ENCODE data around the gene PPP1R37. TPM values are rescaled to one million over a fixed set of nuclear protein-coding genes. Genes with fewer than 3 reads are reported as not detected.
A peak's percentile ranks its signal among the peaks of the same experiment; 100 is the strongest.

The PPP1R37 gene
- total and polyA plus RNA-seq, 2 of the 13 experiments (the other 11 are each of a cell fraction or from before 2014, with no cell fraction given), result 9.0 to 14.3 TPM

DNA sequence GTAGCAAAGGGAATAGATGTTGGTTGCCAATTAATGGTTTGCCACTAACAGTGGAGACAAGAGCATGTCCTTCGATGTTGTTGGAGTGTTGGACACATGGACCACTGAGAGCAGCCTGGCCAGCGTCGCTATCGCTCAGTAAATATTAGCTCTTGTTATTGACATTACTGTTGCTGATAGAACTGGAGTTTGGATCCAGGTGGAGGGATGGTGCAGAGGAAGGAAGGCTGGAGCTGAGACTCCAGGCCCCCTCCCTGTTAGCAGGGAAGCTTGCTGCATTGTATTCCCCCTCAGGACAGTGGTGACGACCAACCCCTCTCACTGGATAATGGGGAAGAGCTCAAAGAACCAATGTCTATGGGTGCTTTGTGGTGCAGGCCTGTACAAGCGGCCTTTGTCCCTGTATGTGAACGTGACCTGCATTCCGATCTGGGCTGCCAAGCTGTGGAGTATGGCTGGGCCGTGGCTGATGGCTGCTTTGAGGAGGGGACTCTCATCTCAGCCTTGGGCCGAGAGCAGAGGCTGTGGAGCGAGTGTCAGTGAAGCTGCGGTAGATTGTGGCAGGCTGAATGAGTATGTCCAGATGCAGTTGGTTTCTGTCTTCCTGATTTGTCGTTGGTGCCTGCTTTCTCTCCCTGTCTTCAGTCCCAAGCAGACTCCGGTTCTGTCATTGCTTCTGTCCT lies 47.2 kb upstream of the PPP1R37 start (continued):
- TF ChIP-seq, protein P1, sequence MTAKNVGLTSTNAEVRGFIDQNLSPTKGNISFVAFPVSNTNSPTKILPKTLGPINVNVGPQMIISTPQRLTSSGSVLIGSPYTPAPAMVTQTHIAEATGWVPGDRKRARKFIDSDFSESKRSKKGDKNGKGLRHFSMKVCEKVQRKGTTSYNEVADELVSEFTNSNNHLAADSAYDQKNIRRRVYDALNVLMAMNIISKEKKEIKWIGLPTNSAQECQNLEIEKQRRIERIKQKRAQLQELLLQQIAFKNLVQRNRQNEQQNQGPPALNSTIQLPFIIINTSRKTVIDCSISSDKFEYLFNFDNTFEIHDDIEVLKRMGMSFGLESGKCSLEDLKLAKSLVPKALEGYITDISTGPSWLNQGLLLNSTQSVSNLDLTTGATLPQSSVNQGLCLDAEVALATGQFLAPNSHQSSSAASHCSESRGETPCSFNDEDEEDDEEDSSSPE (CRISPR knock-in tag; IDR thresholded peaks at IDR 0.05), result peak; percentile 69
- TF ChIP-seq TCF7L2 (IDR thresholded peaks at IDR 0.05; ENCODE audit: low read depth, low read length) (no peak), CHCHD3 (CRISPR knock-in tag; IDR thresholded peaks at IDR 0.05) (no peak), FOSL1 (CRISPR knock-in tag; IDR thresholded peaks at IDR 0.05; ENCODE audit: borderline replicate concordance) (no peak), IKZF1 (IDR thresholded peaks at IDR 0.05) (no peak), ZNF777 (CRISPR knock-in tag; IDR thresholded peaks at IDR 0.05) (0 out of 2 replicates have a peak, but pooled peaks have one; percentile 23), GABPB1 (CRISPR knock-in tag; IDR thresholded peaks at IDR 0.05) (peak; percentile 25; the same call in 1 of the 2 replicates), ONECUT2 (CRISPR knock-in tag; IDR thresholded peaks at IDR 0.05) (peak; percentile 55; the same call in 1 of the 2 replicates), TBL1XR1 (IDR thresholded peaks at IDR 0.05; ENCODE audit: borderline replicate concordance, low read length, partially characterized antibody) (peak; percentile 32), SRF (IDR thresholded peaks at IDR 0.05; ENCODE audit: low read depth, low read length) (0 out of 2 replicates have a peak, but pooled peaks have one; percentile 8), GLI4 (CRISPR knock-in tag; IDR thresholded peaks at IDR 0.05; ENCODE audit: borderline replicate concordance) (no peak), ATRX (CRISPR knock-in tag; IDR thresholded peaks at IDR 0.05; ENCODE audit: borderline replicate concordance) (no peak), ZNF570 (CRISPR knock-in tag; IDR thresholded peaks at IDR 0.05; ENCODE audit: borderline replicate concordance) (no peak), ZNF205 (CRISPR knock-in tag; IDR thresholded peaks at IDR 0.05) (peak; percentile 92), DR1 (CRISPR knock-in tag; IDR thresholded peaks at IDR 0.05) (no peak)
- TF ChIP-seq, protein P2, sequence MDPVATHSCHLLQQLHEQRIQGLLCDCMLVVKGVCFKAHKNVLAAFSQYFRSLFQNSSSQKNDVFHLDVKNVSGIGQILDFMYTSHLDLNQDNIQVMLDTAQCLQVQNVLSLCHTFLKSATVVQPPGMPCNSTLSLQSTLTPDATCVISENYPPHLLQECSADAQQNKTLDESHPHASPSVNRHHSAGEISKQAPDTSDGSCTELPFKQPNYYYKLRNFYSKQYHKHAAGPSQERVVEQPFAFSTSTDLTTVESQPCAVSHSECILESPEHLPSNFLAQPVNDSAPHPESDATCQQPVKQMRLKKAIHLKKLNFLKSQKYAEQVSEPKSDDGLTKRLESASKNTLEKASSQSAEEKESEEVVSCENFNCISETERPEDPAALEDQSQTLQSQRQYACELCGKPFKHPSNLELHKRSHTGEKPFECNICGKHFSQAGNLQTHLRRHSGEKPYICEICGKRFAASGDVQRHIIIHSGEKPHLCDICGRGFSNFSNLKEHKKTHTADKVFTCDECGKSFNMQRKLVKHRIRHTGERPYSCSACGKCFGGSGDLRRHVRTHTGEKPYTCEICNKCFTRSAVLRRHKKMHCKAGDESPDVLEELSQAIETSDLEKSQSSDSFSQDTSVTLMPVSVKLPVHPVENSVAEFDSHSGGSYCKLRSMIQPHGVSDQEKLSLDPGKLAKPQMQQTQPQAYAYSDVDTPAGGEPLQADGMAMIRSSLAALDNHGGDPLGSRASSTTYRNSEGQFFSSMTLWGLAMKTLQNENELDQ (CRISPR knock-in tag; IDR thresholded peaks at IDR 0.05; ENCODE audit: borderline replicate concordance), result no peak
- TF ChIP-seq, protein P3, sequence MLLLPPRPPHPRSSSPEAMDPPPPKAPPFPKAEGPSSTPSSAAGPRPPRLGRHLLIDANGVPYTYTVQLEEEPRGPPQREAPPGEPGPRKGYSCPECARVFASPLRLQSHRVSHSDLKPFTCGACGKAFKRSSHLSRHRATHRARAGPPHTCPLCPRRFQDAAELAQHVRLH (CRISPR knock-in tag; IDR thresholded peaks at IDR 0.05; ENCODE audit: borderline replicate concordance, low read depth), result peak; percentile 66; the same call in 1 of the 2 replicates
- TF ChIP-seq, protein P4, sequence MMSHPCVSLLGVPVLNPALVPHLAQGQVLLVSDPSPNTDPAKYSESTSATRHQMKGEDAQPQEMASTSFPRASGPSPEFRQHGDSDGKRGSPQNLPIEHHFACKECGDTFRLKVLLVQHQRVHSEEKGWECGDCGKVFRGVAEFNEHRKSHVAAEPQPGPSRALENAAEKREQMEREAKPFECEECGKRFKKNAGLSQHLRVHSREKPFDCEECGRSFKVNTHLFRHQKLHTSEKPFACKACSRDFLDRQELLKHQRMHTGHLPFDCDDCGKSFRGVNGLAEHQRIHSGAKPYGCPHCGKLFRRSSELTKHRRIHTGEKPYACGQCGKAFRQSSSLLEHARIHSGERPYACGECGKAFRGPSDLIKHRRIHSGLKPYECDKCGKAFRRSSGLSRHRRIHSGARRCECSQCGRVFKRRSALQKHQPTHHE (CRISPR knock-in tag; IDR thresholded peaks at IDR 0.05; ENCODE audit: borderline replicate concordance), result no peak; the same call in 1 of the 2 replicates
- TF ChIP-seq, protein P5, sequence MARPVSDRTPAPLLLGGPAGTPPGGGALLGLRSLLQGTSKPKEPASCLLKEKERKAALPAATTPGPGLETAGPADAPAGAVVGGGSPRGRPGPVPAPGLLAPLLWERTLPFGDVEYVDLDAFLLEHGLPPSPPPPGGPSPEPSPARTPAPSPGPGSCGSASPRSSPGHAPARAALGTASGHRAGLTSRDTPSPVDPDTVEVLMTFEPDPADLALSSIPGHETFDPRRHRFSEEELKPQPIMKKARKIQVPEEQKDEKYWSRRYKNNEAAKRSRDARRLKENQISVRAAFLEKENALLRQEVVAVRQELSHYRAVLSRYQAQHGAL (CRISPR knock-in tag; IDR thresholded peaks at IDR 0.05; ENCODE audit: not compliant biosample characterization), result no peak
- TF ChIP-seq, protein P6, sequence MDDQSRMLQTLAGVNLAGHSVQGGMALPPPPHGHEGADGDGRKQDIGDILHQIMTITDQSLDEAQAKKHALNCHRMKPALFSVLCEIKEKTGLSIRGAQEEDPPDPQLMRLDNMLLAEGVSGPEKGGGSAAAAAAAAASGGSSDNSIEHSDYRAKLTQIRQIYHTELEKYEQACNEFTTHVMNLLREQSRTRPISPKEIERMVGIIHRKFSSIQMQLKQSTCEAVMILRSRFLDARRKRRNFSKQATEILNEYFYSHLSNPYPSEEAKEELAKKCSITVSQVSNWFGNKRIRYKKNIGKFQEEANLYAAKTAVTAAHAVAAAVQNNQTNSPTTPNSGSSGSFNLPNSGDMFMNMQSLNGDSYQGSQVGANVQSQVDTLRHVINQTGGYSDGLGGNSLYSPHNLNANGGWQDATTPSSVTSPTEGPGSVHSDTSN (CRISPR knock-in tag; IDR thresholded peaks at IDR 0.05; ENCODE audit: borderline replicate concordance), result no peak
- TF ChIP-seq, protein P7, sequence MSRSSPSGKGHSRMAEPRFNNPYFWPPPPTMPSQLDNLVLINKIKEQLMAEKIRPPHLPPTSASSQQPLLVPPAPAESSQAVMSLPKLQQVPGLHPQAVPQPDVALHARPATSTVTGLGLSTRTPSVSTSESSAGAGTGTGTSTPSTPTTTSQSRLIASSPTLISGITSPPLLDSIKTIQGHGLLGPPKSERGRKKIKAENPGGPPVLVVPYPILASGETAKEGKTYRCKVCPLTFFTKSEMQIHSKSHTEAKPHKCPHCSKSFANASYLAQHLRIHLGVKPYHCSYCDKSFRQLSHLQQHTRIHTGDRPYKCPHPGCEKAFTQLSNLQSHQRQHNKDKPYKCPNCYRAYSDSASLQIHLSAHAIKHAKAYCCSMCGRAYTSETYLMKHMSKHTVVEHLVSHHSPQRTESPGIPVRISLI (CRISPR knock-in tag; IDR thresholded peaks at IDR 0.05; ENCODE audit: borderline replicate concordance), result peak; percentile 47; the same call in 1 of the 2 replicates

Data from HepG2 (cell line).